Omental fat pad (tissue), 4 donors: ENCODE measurements around the gene SLC37A3. TPM values are rescaled to one million over a fixed set of nuclear protein-coding genes. Genes with fewer than 3 reads are reported as not detected.

ENCODE experiments used
- ATAC-seq: fragments of 150-250 bp; one replicate; pipeline ENCODE4 v1.9.1; 2016; ENCODE audit warnings: mild to moderate bottlenecking, moderate library complexity; ENCODE audit not compliant: low FRiP score
- DNase-seq: peaks from one replicate; pipeline ENCODE4 v3.0.0-alpha.2; 2019; ENCODE audit warnings: low spot score
- CTCF ChIP-seq, 3 donors: fragments of 450-650 bp; IDR thresholded peaks; one replicate each; pipeline ENCODE4 v1.5.1; 2016 to 2017; ENCODE audit warnings: antibody characterized with exemption in 3 of 3, mild to moderate bottlenecking in 3 of 3, moderate library complexity in 2 of 3
- total RNA-seq, 4 donors: library from RNA; depleted of rRNA; stranded (reverse); fragments of >200 nt; gene quantifications; one replicate each; pipeline ENCODE4 v1.1.0, GENCODE V29; 2016

SLC37A3 gene
- total RNA-seq, 4 donors from 2014 or later = 64.6 to 109 (median 72.7) TPM

GRCh38 chr7:140297192-140297591, 101.1 kb downstream of the SLC37A3 start:
- TF ChIP-seq CTCF (IDR thresholded peaks at IDR 0.05) = no peak

GRCh38 chr7:140295224-140295738, 103.0 kb downstream of the SLC37A3 start:
- no peak for DNase-seq
- no peak for TF ChIP-seq CTCF (IDR thresholded peaks at IDR 0.05)
- no peak for ATAC-seq

More at GRCh38 chr7:140297192-140297591, 101.1 kb downstream of the SLC37A3 start:
- no peak for ATAC-seq
- DNase-seq = no peak

- no peak for TF ChIP-seq CTCF (IDR thresholded peaks at IDR 0.05)
- DNase-seq (no peak), ATAC-seq (no peak)
Measured at GRCh38 chr7:140294454-140294853, 103.9 kb downstream of the SLC37A3 start.

GRCh38 chr7:140292438-140292837, 105.9 kb downstream of the SLC37A3 start:
- ATAC-seq = no peak
- no peak for TF ChIP-seq CTCF (IDR thresholded peaks at IDR 0.05)
- no peak for DNase-seq

GRCh38 chr7:140289804-140290203, 108.5 kb downstream of the SLC37A3 start:
- ATAC-seq (no peak), DNase-seq (no peak)

GRCh38 chr7:140287988-140288387, 110.3 kb downstream of the SLC37A3 start:
- DNase-seq = no peak
- no peak for ATAC-seq

More at GRCh38 chr7:140289804-140290203, 108.5 kb downstream of the SLC37A3 start:
- no peak for TF ChIP-seq CTCF (IDR thresholded peaks at IDR 0.05)

More at GRCh38 chr7:140287988-140288387, 110.3 kb downstream of the SLC37A3 start:
- no peak for TF ChIP-seq CTCF (IDR thresholded peaks at IDR 0.05)
